PFSK-1 (cell line): ENCODE measurements around the gene ZNF230.

Source experiments
- FOXP2 ChIP-seq: optimal IDR thresholded peaks from 2 replicates; pipeline ENCODE3; 2011; ENCODE audit warnings: borderline replicate concordance, control low read depth, inconsistent platforms; ENCODE audit not compliant: insufficient read depth; ENCODE audit errors: extremely low read length, extremely low read depth
- POLR2AphosphoS5 ChIP-seq: IDR thresholded peaks from 2 replicates; pipeline ENCODE4 v1.6.1; 2012; ENCODE audit warnings: low read depth, mild to moderate bottlenecking, control low read depth, low read length, moderate library complexity
- TAF1 ChIP-seq: IDR thresholded peaks from 2 replicates; pipeline ENCODE4 v1.6.1; 2012; ENCODE audit warnings: low read length, control low read depth, borderline replicate concordance; ENCODE audit not compliant: insufficient read depth
- TF ChIP-seq, protein P1 (sequence below), 2 experiments: IDR thresholded peaks; 2 replicates each; pipeline versions ENCODE4 v1.6.1 to v1.8.0; 2011 to 2012; ENCODE audit warnings: low read depth in 2 of 2, low read length in 2 of 2, control low read depth in 1 of 2, inconsistent platforms in 1 of 2, mild to moderate bottlenecking in 1 of 2, moderate library complexity in 1 of 2; ENCODE audit not compliant: insufficient read depth in 1 of 2

GRCh38 chr19:43960411-43960810 is 42.3 kb upstream of the ZNF230 start:
- TF ChIP-seq TAF1 (no peak), POLR2AphosphoS5 (no peak), FOXP2 (no peak)
- TF ChIP-seq, protein P1, sequence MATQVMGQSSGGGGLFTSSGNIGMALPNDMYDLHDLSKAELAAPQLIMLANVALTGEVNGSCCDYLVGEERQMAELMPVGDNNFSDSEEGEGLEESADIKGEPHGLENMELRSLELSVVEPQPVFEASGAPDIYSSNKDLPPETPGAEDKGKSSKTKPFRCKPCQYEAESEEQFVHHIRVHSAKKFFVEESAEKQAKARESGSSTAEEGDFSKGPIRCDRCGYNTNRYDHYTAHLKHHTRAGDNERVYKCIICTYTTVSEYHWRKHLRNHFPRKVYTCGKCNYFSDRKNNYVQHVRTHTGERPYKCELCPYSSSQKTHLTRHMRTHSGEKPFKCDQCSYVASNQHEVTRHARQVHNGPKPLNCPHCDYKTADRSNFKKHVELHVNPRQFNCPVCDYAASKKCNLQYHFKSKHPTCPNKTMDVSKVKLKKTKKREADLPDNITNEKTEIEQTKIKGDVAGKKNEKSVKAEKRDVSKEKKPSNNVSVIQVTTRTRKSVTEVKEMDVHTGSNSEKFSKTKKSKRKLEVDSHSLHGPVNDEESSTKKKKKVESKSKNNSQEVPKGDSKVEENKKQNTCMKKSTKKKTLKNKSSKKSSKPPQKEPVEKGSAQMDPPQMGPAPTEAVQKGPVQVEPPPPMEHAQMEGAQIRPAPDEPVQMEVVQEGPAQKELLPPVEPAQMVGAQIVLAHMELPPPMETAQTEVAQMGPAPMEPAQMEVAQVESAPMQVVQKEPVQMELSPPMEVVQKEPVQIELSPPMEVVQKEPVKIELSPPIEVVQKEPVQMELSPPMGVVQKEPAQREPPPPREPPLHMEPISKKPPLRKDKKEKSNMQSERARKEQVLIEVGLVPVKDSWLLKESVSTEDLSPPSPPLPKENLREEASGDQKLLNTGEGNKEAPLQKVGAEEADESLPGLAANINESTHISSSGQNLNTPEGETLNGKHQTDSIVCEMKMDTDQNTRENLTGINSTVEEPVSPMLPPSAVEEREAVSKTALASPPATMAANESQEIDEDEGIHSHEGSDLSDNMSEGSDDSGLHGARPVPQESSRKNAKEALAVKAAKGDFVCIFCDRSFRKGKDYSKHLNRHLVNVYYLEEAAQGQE (IDR thresholded peaks at IDR 0.05; ENCODE audit: insufficient read depth in 1 of 2, low read depth in 2 of 2, low read length in 2 of 2), result no peak
